Dendritic cell treated with granulocyte-macrophage colony-stimulating factor and Interleukin-4, amounts not matched to agents 40 ng/mL and 50 ng/mL, for 4 days (primary cell): Measurements from ENCODE around the gene LENEP.
A peak's percentile ranks its signal among the peaks of the same experiment; 100 is the strongest.

Experiments used
- H3K27ac Mint-ChIP-seq: one replicate; pipeline ENCODE4 v1.8.0; 2022; ENCODE audit warnings: mild to moderate bottlenecking, mixed read lengths
- H3K27me3 Mint-ChIP-seq: one replicate; pipeline ENCODE4 v1.8.0; 2022; ENCODE audit warnings: mild to moderate bottlenecking, mixed read lengths
- H3K36me3 Mint-ChIP-seq: one replicate; pipeline ENCODE4 v1.8.0; 2022; ENCODE audit warnings: low read depth, mixed read lengths
- H3K4me1 Mint-ChIP-seq: one replicate; pipeline ENCODE4 v1.8.0; 2022; ENCODE audit warnings: low read depth, mixed read lengths
- H3K4me3 Mint-ChIP-seq: one replicate; pipeline ENCODE4 v1.8.0; 2022; ENCODE audit warnings: mild to moderate bottlenecking, moderate library complexity, mixed read lengths
- H3K9me3 Mint-ChIP-seq: one replicate; pipeline ENCODE4 v1.8.0; 2022; ENCODE audit warnings: mixed read lengths
- intact Hi-C: fragments of 100-400 bp; cut with micrococcal nuclease; formaldehyde crosslinking; loops from one replicate; pipeline ENCODE4 v1.15.0; 2022

LENEP gene, protein sequence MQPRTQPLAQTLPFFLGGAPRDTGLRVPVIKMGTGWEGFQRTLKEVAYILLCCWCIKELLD

DNA sequence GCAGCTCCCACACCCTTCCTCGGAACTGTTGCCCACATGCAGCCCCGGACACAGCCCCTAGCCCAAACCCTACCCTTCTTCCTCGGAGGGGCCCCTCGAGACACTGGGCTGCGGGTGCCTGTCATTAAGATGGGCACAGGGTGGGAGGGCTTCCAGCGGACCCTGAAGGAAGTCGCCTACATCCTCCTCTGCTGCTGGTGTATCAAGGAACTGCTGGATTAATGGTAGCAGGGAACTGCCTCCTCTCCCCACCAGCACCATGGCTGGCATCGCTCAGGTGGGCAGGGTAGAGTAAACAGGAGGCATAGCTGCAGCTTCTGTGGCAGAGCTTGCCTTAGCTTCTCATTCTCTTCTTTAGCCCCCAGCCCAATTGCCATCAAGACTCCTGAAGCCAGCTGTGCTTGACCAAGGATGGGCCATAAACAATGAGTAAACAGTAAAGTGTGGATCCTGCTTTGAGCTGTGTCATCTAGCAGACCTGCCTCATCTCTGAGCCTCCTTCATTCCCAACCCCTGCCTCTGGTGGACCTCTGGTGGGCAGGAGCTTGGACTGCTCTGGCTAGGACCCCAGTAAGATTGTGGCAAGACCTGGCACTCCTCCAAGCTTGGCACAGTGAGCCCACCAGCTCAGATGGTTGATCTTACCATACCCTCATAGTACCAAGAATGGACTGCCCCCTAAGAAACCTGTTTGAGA is at the start of gene LENEP:
Gene LENEP (plus strand): TSS at position 15 of the 697 bp plus-strand sequence. CDS start 22 bp downstream, at position 37.
- no peaks in the 10 kb centered on the region for H3K9me3 Mint-ChIP-seq
- H3K4me3 Mint-ChIP-seq = no peak within 1 kb of the TSS
- H3K36me3 Mint-ChIP-seq = peaks cover 37% of the 10 kb centered on the region
- intact Hi-C loops = no loop called here
- peaks cover 71% of the 10 kb centered on the region for H3K4me1 Mint-ChIP-seq
- no peaks in the 10 kb centered on the region for H3K27me3 Mint-ChIP-seq
- H3K27ac Mint-ChIP-seq = peak within 1 kb of the TSS; percentile 70

- Mint-ChIP-seq H3K4me3 (peak overlapping the region; percentile 7), H3K27ac (peak overlapping the region; percentile 83), H3K4me1 (peaks cover 71% of the 10 kb centered on the region), H3K27me3 (no peaks in the 10 kb centered on the region), H3K36me3 (peaks cover 45% of the 10 kb centered on the region), H3K9me3 (no peaks in the 10 kb centered on the region)
- intact Hi-C loops = no loop called here
These were observed 49.6 kb upstream of the LENEP start for GRCh38 chr1:154943649-154944400.

GRCh38 chr1:154944401-154945159 is 48.8 kb upstream of the LENEP start:
- Mint-ChIP-seq H3K4me1 (peaks cover 65% of the 10 kb centered on the region), H3K27ac (peak overlapping the region; percentile 83), H3K27me3 (no peaks in the 10 kb centered on the region), H3K36me3 (peaks cover 52% of the 10 kb centered on the region), H3K4me3 (no peak overlapping the region), H3K9me3 (no peaks in the 10 kb centered on the region)
- intact Hi-C loops = no loop called here

- intact Hi-C loops = no loop called here
- Mint-ChIP-seq H3K4me3 (no peak overlapping the region), H3K4me1 (peaks cover 60% of the 10 kb centered on the region), H3K36me3 (peaks cover 57% of the 10 kb centered on the region), H3K9me3 (no peaks in the 10 kb centered on the region), H3K27ac (peak overlapping the region; percentile 83), H3K27me3 (no peaks in the 10 kb centered on the region)
These were observed 48.0 kb upstream of the LENEP start for GRCh38 chr1:154945160-154945961.

DNA sequence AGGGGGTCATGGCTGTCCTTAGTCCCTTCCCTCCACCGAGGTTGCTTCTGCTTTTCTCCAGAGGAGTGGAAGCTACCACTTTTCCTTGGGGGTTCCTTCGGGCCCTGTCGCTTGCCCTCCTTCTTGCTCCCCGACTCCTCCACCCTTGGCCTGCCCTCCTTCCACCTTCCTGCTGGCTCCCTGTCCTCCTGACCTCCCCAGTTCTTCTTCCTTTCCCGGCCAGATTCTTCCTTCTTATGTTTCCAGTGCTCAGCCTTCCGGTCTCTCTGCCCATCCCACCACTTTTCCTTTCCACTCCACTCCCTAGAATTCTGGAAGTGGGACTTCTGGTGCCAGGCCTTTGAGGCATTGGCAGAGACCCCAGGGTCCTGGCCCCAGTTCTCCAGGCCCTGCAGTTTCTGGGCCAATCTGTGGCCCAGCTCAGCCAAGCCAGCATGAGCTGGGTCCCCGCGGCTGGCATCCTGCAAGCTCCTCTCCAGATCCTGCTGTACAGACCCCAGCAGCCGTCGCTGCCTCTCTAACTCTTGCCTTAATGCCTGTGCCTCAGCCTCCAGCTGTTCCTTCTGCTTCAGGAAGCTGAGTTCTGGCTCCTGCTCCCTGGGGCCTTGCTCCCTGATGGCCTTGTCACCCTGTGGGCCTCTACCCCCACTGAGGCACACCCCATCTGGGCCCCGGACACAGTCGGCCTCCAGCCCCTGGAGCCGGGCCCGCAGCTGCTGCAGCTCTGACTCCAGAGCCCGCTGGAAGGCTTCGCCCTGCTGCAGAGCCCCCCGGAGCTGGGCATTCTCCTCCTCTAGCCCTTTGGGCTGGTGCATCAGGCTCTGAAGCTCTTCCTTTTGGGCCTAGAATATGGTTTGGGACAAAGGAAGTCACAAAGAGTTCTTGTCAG is 47.2 kb upstream of the LENEP start:
- peaks cover 66% of the 10 kb centered on the region for H3K36me3 Mint-ChIP-seq
- intact Hi-C loops = no loop called here
- H3K4me3 Mint-ChIP-seq = no peak overlapping the region
- peak overlapping the region; percentile 47 for H3K27ac Mint-ChIP-seq
- no peaks in the 10 kb centered on the region for H3K9me3 Mint-ChIP-seq
- peaks cover 52% of the 10 kb centered on the region for H3K4me1 Mint-ChIP-seq
- no peaks in the 10 kb centered on the region for H3K27me3 Mint-ChIP-seq

GRCh38 chr1:154948079-154948478 is 45.3 kb upstream of the LENEP start:
- H3K4me1 Mint-ChIP-seq = peaks cover 52% of the 10 kb centered on the region
- H3K27ac Mint-ChIP-seq = peak overlapping the region; percentile 23
- H3K27me3 Mint-ChIP-seq = no peaks in the 10 kb centered on the region
- intact Hi-C loops = no loop called here
- H3K36me3 Mint-ChIP-seq = peaks cover 84% of the 10 kb centered on the region
- H3K9me3 Mint-ChIP-seq = no peaks in the 10 kb centered on the region
- H3K4me3 Mint-ChIP-seq = no peak overlapping the region

- peak overlapping the region; percentile 72 for H3K27ac Mint-ChIP-seq
- H3K36me3 Mint-ChIP-seq = peaks cover 67% of the 10 kb centered on the region
- H3K4me3 Mint-ChIP-seq = no peak overlapping the region
- H3K9me3 Mint-ChIP-seq = no peaks in the 10 kb centered on the region
- intact Hi-C loops = no loop called here
- H3K4me1 Mint-ChIP-seq = peaks cover 59% of the 10 kb centered on the region
- H3K27me3 Mint-ChIP-seq = no peaks in the 10 kb centered on the region
These were observed 41.3 kb upstream of the LENEP start for GRCh38 chr1:154951901-154952657.

DNA sequence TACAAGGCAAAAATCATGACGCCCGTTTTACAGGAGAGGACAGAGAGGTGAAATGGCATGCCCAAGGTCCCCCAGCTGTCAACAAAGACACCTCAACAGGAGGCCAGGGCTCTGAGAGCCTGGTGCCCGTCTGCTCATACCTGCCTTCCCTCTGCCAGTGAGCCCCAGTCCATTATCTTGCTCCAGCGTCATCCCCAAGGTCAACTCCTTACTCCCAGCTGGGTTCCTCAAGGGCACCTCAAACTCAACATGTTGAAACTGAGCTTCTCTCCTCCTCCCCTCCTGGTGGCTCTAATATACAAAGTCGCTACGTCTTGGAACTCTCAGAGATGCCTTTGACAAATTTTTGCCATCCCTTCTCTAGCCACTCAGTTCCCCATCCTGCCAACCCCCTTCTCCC is 40.7 kb upstream of the LENEP start:
- peak overlapping the region; percentile 72 for H3K27ac Mint-ChIP-seq
- intact Hi-C loops = no loop called here
- no peaks in the 10 kb centered on the region for H3K27me3 Mint-ChIP-seq
- H3K4me3 Mint-ChIP-seq = no peak overlapping the region
- peaks cover 63% of the 10 kb centered on the region for H3K4me1 Mint-ChIP-seq
- H3K9me3 Mint-ChIP-seq = no peaks in the 10 kb centered on the region
- H3K36me3 Mint-ChIP-seq = peaks cover 61% of the 10 kb centered on the region

DNA sequence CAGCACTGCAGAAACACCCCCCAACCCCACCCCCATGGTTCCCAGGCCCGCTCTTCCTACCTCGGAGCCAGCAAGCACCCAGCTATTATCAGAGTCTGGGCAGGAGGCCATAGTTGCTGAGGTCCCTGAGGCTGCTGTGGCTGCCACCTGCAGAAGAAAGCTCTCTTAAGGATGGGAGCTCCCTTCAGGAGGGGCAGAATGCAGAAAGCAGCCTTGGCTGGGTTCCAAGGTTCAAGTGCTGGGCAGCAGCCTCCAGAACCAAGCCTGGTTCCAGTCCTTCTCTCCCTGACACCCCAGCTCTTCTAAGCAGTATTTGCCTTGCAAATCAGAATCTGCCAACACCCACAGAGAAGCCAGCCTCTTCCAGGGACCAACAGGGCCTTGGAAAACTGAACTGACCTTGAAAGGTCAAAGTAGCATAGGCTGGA is 39.8 kb upstream of the LENEP start:
- no peaks in the 10 kb centered on the region for H3K9me3 Mint-ChIP-seq
- no peaks in the 10 kb centered on the region for H3K27me3 Mint-ChIP-seq
- intact Hi-C loops = no loop called here
- peaks cover 58% of the 10 kb centered on the region for H3K36me3 Mint-ChIP-seq
- no peak overlapping the region for H3K27ac Mint-ChIP-seq
- H3K4me1 Mint-ChIP-seq = peaks cover 68% of the 10 kb centered on the region
- H3K4me3 Mint-ChIP-seq = no peak overlapping the region

DNA sequence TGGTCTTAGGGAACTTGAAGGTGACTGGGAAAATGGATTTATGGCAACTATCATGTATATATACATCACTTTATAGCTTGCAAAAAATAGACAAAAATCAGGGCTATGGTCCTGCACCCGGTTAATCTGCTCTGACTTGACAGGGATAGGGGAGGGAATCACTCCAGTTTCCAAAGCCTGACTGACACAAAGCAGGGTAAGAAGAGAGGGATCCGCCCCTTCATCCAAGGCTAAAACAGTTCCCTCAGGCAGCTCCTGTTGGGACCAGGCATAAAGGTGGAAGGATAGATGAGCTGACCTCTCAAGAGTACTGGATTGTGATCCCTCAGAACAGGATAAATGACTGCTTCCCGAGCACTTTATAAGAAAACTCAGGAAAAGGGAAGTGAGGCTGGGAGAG is 38.8 kb upstream of the LENEP start:
- intact Hi-C loops = no loop called here
- peaks cover 74% of the 10 kb centered on the region for H3K4me1 Mint-ChIP-seq
- H3K27me3 Mint-ChIP-seq = no peaks in the 10 kb centered on the region
- peaks cover 58% of the 10 kb centered on the region for H3K36me3 Mint-ChIP-seq
- no peaks in the 10 kb centered on the region for H3K9me3 Mint-ChIP-seq
- H3K27ac Mint-ChIP-seq = no peak overlapping the region
- H3K4me3 Mint-ChIP-seq = no peak overlapping the region

- H3K4me1 Mint-ChIP-seq = peaks cover 78% of the 10 kb centered on the region
- peak overlapping the region; percentile 92 for H3K27ac Mint-ChIP-seq
- no peaks in the 10 kb centered on the region for H3K9me3 Mint-ChIP-seq
- no peaks in the 10 kb centered on the region for H3K27me3 Mint-ChIP-seq
- intact Hi-C loops = no loop called here
- peak overlapping the region; percentile 96 for H3K4me3 Mint-ChIP-seq
- H3K36me3 Mint-ChIP-seq = peaks cover 61% of the 10 kb centered on the region
These were observed 38.2 kb upstream of the LENEP start for GRCh38 chr1:154955039-154955717.
